GM21723 (cell line): Measurements from ENCODE around the gene DGKB.

Source experiments
- ATAC-seq: cut with Tn5 transposase; IDR thresholded peaks from one replicate; pipeline ENCODE4 v1.9.1; 2021; ENCODE audit warnings: mild to moderate bottlenecking, moderate library complexity; ENCODE audit not compliant: unreplicated experiment

Gene DGKB

GRCh38 chr7:14236834-14237233 is 665.7 kb downstream of the DGKB start:
- no peak for ATAC-seq

GRCh38 chr7:14235056-14235455 is 667.5 kb downstream of the DGKB start:
- ATAC-seq = no peak

GRCh38 chr7:14233868-14234369 is 668.6 kb downstream of the DGKB start:
- no peak for ATAC-seq

- ATAC-seq = no peak
Observed at GRCh38 chr7:14233076-14233867, 669.3 kb downstream of the DGKB start.

GRCh38 chr7:14229047-14229446 is 673.5 kb downstream of the DGKB start:
- ATAC-seq = no peak

GRCh38 chr7:14228341-14228740 is 674.2 kb downstream of the DGKB start:
- ATAC-seq = no peak

GRCh38 chr7:14226126-14226525 is 676.4 kb downstream of the DGKB start:
- no peak for ATAC-seq

- ATAC-seq = no peak
Observed at GRCh38 chr7:14219125-14219524, 683.4 kb downstream of the DGKB start.

- no peak for ATAC-seq
Observed at GRCh38 chr7:14218338-14218737, 684.2 kb downstream of the DGKB start.

GRCh38 chr7:14209896-14210484 is 692.6 kb downstream of the DGKB start:
- no peak for ATAC-seq

- ATAC-seq = no peak
Observed at GRCh38 chr7:14207711-14208110, 694.8 kb downstream of the DGKB start.

GRCh38 chr7:14207138-14207537 is 695.4 kb downstream of the DGKB start:
- no peak for ATAC-seq

- ATAC-seq = no peak
Observed at GRCh38 chr7:14206121-14206520, 696.4 kb downstream of the DGKB start.

- no peak for ATAC-seq
Observed at GRCh38 chr7:14201353-14201752, 701.2 kb downstream of the DGKB start.

GRCh38 chr7:14199336-14199735 is 703.2 kb downstream of the DGKB start:
- no peak for ATAC-seq

GRCh38 chr7:14197280-14197679 is 705.3 kb downstream of the DGKB start:
- no peak for ATAC-seq

- no peak for ATAC-seq
Observed at GRCh38 chr7:14196555-14196954, 706.0 kb downstream of the DGKB start.

GRCh38 chr7:14195871-14196270 is 706.7 kb downstream of the DGKB start:
- no peak for ATAC-seq

- ATAC-seq = no peak
Observed at GRCh38 chr7:14195079-14195478, 707.5 kb downstream of the DGKB start.

- no peak for ATAC-seq
Observed at GRCh38 chr7:14191686-14192098, 710.9 kb downstream of the DGKB start.

- ATAC-seq = no peak
Observed at GRCh38 chr7:14184292-14184864, 718.2 kb downstream of the DGKB start.

GRCh38 chr7:14179781-14180180 is 722.8 kb downstream of the DGKB start:
- ATAC-seq = no peak
